Central memory CD4-positive, alpha-beta T cell (primary cell): ENCODE results near the gene WDR44.
"Not testable (repeated sequence)": the region's sequence is repeated elsewhere in the genome, so short reads cannot be mapped to it uniquely, and the experiment has no call there.

Source experiments
- DNase-seq: peaks from one replicate; pipeline ENCODE4 v3.0.0; 2022
- total RNA-seq, 3 experiments: gene quantifications; one replicate each; lab custom pipeline; 2026; lab: John Stamatoyannopoulos, UW

Gene WDR44
- 26.2 to 52.1 (median 46.9) reads per million in 3 experiments for total RNA-seq

DNA sequence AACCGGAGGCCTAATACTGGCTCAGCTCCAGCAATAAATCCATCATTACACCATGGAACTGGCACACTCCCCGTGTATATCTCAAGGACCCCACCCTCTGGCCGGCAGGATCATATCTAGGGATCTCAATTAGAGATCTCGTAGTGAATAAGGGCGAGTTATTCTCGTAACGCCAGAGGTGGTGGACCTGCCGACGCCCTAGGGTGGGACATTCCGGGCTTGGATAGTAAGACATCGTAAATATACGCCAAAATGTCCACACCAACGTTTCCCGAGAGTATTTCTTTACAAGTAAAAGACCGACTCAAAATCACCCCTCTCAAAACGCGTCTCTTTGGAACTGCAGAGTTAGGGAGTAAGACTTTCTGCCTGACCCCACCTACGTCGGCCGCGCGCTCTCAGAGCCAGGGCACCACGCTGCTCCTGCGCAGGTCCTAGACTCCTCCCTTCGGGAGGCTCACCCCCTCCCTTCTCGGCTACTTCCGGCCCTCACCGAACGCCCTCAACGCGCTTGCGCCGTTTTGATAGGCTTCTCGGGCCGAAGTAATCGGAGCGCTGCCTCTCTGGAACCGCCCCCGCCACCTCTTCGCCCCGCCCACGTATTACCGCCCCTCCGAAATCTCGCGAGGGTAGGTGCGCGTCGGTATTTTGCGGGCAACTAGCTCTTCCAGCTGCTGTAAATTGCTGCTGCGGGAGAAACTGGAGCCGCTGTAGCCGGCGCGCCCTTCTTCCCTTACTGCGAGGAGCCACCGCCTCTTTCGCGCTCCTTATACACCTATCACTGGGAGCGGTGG is at the start of gene WDR44:
Gene WDR44 (plus strand): TSS at position 643 of the 794 bp plus-strand sequence. CDS start 398 bp downstream, outside the sequence.
- DNase-seq: peak; percentile 92

DNA sequence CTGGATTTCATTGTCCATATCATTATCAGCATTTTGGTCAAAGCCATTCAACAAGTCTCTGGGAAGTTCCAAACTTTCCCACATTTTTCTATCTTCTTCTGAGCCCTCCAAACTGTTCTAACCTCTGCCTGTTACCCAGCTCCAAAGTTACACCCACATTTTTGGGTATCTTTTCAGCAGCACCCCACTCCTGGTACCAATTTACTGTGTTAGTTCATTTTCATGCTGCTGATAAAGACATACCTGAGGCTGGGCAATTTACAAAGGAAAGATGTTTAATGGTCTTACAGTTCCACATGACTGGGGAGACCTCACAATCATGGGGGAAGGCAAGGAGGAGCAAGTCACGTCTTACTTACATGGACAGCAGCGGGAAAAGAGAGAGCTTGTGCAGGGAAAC is 40.1 kb upstream of the WDR44 start:
- not testable (repeated sequence) for DNase-seq

DNA sequence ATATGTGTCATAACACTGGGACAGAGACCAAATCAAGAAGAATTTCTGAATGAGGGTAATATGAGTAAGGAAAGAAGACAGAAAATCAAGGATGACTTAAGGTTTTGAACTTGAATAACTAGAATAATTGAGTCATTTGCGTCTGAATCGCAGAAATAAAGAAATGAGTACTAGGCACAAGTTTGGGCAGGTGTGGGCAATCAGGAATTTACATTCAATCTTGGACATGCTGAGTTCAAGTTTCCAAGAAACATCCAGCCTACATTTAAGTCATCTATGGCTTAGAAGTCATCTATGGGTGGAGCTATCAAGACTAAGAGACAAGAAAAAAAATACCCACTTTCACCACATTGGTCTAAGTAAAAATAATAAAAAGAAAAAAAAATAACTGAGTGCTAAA is 30.4 kb upstream of the WDR44 start:
- no peak for DNase-seq

DNA sequence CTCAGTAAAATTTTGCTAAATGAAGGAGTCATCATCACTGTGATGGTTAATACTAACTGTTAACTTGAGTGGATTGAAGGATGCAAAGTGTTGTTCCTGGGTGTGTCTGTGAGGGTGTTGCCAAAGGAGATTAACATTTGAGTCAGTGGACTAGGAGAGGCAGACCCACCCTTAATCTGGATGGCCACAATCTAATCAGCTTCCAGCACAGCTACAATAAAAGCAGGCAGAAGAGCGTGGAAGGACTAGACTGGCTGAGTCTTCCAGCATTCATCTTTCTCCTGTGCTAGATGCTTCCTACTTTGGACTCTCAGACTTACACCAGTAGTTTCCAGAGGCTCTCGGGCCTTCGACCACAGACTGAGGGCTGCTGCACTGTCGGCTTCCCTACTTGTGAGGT is 21.3 kb upstream of the WDR44 start:
- no peak for DNase-seq

DNA sequence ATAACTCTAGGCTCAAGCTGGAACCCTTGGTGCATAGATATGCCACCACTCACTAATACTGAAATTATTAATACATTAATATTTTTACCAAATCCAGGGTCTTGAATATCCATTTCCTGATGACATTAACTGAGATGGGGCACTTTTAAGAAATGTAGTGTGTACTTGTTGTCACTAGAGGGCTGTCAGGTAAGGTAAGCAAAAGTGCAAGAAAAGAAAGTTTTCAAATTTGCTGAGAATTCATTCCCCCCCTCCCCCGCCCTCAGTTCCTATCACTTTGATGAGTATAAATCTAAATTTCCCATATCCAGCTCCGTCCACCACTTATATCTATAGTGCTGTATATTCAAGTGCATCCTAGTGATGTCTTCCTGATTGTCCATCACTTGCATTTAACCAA is 20.5 kb upstream of the WDR44 start:
- no peak for DNase-seq

DNA sequence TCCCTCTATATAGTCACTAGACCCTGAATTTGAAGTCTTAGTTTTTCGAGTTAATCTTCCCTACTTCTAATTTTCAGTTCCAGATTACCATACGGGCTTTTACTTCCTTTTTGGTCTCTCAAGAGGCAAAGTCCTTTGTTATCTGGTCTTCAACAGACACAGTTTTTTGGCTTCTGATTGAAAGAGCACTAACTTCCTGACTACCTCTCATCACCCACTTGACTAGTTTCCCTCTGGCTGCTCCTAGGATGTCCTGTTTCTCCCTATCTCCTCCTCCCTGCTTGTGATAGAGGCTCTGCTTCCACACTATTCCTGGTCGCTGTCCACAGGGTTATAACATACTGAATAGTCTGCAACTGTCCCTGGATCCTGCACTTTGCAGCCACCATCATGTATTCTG is 16.7 kb upstream of the WDR44 start:
- no peak for DNase-seq

DNA sequence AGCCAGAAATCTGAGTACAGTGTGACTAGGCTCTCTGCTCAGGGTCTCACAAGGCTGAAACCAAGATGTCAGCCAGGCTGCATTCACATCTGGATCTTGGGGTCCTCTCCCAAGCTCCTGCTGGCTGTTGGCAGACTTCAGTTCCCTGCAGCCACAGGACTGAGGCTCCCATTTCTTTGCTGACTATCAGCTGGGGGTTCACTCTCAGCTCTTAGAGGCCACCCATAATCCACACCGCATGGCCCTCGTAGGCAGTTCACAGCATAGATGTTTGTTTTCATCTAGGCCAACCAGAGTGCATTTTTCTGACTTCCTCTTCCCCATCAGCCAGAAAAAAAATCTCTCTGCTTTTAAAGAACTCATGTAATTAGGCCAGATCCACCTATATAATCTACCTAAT is 8.2 kb upstream of the WDR44 start:
- no peak for DNase-seq

DNA sequence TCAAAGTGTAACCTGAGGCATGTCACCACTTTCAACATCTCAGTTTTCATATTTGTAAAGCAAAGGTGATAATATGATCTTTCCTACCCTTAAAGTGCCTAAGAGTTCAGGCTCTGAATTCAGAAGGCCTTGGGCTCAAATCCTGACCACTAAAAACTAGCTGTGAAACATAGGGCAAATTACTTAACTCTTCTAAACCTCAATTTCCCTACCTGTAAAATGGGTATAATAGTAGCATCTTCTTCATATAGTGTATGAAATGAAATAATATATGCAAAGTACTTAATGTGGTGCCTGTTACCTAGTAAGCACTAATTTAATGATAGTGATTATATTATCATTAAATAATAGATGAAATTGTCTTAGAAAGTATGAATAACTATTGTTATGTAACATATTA is 7.0 kb upstream of the WDR44 start:
- no peak for DNase-seq

GRCh38 chrX:118345045-118345463 is 852 bp upstream of the WDR44 start:
- DNase-seq: no peak

GRCh38 chrX:118346258-118347094 is 570 bp downstream of the WDR44 start:
- peak; percentile 45 for DNase-seq

DNA sequence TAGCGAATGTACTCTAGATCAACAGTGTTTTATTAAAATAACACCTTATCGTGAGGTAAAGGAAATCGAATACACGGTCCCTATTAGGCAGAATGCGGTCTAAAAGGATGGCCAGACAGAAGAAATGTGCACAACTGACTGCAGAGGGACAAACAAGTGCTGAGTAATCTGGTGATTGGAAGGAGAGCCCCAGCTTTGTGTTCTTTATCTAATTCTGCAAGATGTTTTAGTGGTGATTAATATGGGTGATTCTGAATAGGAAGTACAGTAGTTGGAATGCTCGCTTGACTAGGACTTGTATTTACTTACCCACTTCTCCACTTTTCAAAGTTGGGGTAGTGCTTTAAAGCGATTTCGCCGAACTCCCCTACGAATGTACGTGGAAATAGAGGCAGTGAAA is 1.2 kb downstream of the WDR44 start:
- peak; percentile 3 for DNase-seq

- DNase-seq: no peak
Measured at GRCh38 chrX:118347736-118348135, 1.8 kb downstream of the WDR44 start.

GRCh38 chrX:118348186-118348810 is 2.4 kb downstream of the WDR44 start:
- DNase-seq: no peak

GRCh38 chrX:118349188-118349587 is 3.3 kb downstream of the WDR44 start:
- no peak for DNase-seq

DNA sequence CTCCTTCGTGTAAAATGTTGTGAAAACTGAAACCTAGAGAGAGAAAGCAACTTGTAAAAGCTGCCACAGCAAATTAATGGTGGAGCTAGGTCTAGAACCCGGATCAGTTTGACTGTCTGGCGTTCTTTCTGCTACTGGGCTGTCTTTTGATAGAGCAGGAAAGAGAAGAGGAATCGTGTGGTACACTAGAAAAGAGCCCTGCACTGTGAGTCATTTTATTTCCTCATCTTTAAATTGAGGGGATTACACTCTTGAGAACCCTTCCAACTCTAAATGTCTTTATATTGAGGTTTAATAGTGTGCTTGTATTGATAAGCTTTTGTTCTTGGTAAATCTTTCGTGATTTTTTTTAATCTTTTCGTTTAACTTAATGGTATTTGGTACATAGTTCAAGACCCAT is 4.3 kb downstream of the WDR44 start:
- no peak for DNase-seq

GRCh38 chrX:118350706-118351105 is 4.8 kb downstream of the WDR44 start:
- no peak for DNase-seq

DNA sequence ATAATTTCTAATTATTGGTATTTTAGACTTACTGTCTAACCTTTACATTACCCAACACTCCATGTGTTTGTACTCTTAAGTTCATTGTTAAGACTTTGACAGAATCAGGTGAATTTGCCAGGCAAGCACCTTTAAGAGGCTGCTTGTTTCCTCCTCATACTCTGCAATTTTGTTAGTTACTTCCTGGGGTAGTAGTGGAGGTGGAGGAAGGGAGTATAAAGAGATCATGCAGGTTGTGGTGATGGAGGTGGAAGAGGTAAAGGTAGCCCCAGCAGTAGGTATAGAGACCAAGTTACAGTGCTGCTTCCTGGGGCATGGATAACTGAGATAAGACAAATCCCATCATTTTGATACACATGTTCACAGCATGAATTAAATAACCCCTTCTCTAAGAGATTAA is 6.7 kb downstream of the WDR44 start:
- no peak for DNase-seq

GRCh38 chrX:118353081-118353850 is 7.4 kb downstream of the WDR44 start:
- DNase-seq: peak; percentile 16

GRCh38 chrX:118355225-118355920 is 9.5 kb downstream of the WDR44 start:
- no peak for DNase-seq

- no peak for DNase-seq
Measured at GRCh38 chrX:118356154-118356701, 10.3 kb downstream of the WDR44 start.

GRCh38 chrX:118360429-118361125 is 14.7 kb downstream of the WDR44 start:
- no peak for DNase-seq
